Spleen (tissue), 7 donors: ENCODE data around the gene KLHL42.

Source experiments
- POLR2A ChIP-seq, 3 donors: fragments of 450-650 bp; IDR thresholded peaks; one replicate each; pipeline ENCODE4 v1.5.1; 2017; ENCODE audit warnings: antibody characterized with exemption in 3 of 3, mild to moderate bottlenecking in 1 of 3
- TF ChIP-seq, protein P1 (sequence below), 11 experiments: fragments of 200-600 bp in 7 of 11; fragments of 450-650 bp in 4 of 11; sonication (generic) in 4 of 11; IDR thresholded peaks in 8 of 11; conservative IDR thresholded peaks in 3 of 11; 1 replicate in 7 of 11; 2 replicates in 4 of 11; pipeline versions ENCODE4 v1.4.0 to v1.8.0; 2016 to 2021; ENCODE audit warnings: antibody characterized with exemption in 11 of 11, inconsistent platforms in 4 of 11, mild to moderate bottlenecking in 1 of 11
- donor health status: DM: no; HTN: no; CAD: no; lungs with moderate emphysema.
- donor health status: DM: no; HTN: no; CAD: no.
- donor health status: DM: no; HTN: no; CAD: no.

DNA sequence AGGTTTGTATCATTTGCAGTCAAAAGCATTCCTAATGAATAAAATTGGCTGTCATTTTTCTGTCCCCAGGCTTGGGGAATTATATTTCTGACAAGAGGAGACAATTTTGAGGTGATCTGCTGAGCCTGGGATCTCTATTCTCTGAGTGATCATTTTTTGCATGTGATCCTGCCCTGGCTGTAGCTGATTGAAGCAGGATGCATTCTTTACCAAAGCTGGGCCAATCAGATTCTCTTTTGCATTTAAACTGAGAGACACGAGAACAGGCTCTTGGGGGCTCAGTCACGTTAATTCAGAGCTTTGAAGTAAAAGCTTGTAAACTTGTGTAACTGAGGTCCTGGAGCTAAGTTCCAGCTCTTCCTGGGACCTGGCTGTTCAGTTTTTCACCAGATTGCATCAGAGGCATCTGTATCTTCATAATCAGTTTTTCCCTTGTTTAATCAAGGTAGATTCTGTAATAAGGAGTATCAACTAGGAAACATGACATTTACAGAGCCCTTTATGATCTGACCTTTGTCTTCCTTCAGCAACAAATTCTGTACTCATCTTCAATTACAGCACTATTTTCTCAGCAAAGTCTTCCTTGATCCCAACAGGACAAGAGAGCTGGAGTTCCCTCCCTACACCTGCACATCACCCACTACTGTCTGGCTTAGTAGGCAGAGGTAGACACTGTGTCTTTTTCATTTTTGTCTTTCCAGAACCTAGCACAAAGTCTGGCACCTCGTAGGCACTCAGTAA, 35.0 kb downstream of the KLHL42 start:
- TF ChIP-seq, protein P1, sequence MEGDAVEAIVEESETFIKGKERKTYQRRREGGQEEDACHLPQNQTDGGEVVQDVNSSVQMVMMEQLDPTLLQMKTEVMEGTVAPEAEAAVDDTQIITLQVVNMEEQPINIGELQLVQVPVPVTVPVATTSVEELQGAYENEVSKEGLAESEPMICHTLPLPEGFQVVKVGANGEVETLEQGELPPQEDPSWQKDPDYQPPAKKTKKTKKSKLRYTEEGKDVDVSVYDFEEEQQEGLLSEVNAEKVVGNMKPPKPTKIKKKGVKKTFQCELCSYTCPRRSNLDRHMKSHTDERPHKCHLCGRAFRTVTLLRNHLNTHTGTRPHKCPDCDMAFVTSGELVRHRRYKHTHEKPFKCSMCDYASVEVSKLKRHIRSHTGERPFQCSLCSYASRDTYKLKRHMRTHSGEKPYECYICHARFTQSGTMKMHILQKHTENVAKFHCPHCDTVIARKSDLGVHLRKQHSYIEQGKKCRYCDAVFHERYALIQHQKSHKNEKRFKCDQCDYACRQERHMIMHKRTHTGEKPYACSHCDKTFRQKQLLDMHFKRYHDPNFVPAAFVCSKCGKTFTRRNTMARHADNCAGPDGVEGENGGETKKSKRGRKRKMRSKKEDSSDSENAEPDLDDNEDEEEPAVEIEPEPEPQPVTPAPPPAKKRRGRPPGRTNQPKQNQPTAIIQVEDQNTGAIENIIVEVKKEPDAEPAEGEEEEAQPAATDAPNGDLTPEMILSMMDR (IDR thresholded peaks at IDR 0.05 in 8 of 11, conservative IDR thresholded peaks at IDR 0.05 in 3 of 11) = no peak
- TF ChIP-seq POLR2A (IDR thresholded peaks at IDR 0.05) = no peak
